ENCODE data around the gene RBPJ. TPM values are rescaled to one million over a fixed set of nuclear protein-coding genes. Genes with fewer than 3 reads are reported as not detected.

RBPJ gene
- total and polyA plus RNA-seq, 2 of the 8 experiments (the other 6 are each of a cell fraction or from before 2014, with no cell fraction given): 65.5 to 217 TPM

GRCh38 chr4:26484032-26484515 is 163.3 kb downstream of the RBPJ start:
- Histone ChIP-seq H3K36me3 (ENCODE audit: control insufficient read depth in 2 of 4, insufficient read depth in 4 of 4, low read length in 3 of 4) (no peaks in the 10 kb centered on the region), H3K27ac (ENCODE audit: low read depth, low read length) (no peak overlapping the region)

More at GRCh38 chr4:26484032-26484515, 163.3 kb downstream of the RBPJ start:
- ChIA-PET POLR2A (ENCODE audit: partially characterized antibody) (no interaction called here), CTCF (ENCODE audit: partially characterized antibody) (interaction anchor here (1.1 to 1.6 kb wide), 4 partner anchors 12 to 236 kb away, joined by 3 to 4 read pairs (median 3); no protein-coding TSS in a partner anchor)
- no peak for DNase-seq (ENCODE audit: low read depth in 1 of 2, low spot score in 2 of 2)
- H3K4me3 ChIP-seq (ENCODE audit: extremely low read depth in 1 of 4, insufficient read depth in 2 of 4, low read depth in 3 of 4, low read length in 4 of 4): no peak overlapping the region
- no peak for FAIRE-seq
- no peak overlapping the region for H3K9ac ChIP-seq (replicated peaks in 1 of 4; ENCODE audit: extremely low read depth in 1 of 4, low read depth in 3 of 4, low read length in 3 of 4)
- WGBS, 2 experiments (ENCODE audit: extremely low coverage in 1 of 2, insufficient coverage in 1 of 2, insufficient read length in 1 of 2, insufficient replicate concordance in 2 of 2, low coverage in 1 of 2, low lambda C conversion rate in 2 of 2, missing lambda C conversion rate in 1 of 2): 81% methylated on average over 2 of the region's 2 CpGs; no CpG with 5 or more reads in 1 of the 2 experiments
- H3K9me3 ChIP-seq (ENCODE audit: insufficient read depth in 2 of 2, low read depth in 1 of 2, low read length in 1 of 2): no peaks in the 10 kb centered on the region
- H3K27me3 ChIP-seq (replicated peaks in 1 of 4; ENCODE audit: control insufficient read depth in 3 of 4, extremely low read depth in 1 of 4, insufficient read depth in 3 of 4, low read length in 3 of 4): no peaks in the 10 kb centered on the region
- H3K79me2 ChIP-seq (ENCODE audit: control insufficient read depth in 1 of 2, insufficient read depth in 2 of 2, low read length in 2 of 2): no peaks in the 10 kb centered on the region
- H2BK20ac ChIP-seq (ENCODE audit: low read length): no peak overlapping the region
- H4K20me1 ChIP-seq (replicated peaks in 1 of 2; ENCODE audit: control insufficient read depth in 1 of 2, insufficient read depth in 2 of 2, low read length in 2 of 2): no peaks in the 10 kb centered on the region
- no peak overlapping the region; the same call in 1 of the 2 replicates for H2AFZ ChIP-seq (ENCODE audit: low read length)
- H3K4me1 ChIP-seq (replicated peaks in 1 of 4; ENCODE audit: control insufficient read depth in 3 of 4, insufficient read depth in 4 of 4, low read length in 3 of 4): no peaks in the 10 kb centered on the region; a peak in 2 of 7 replicates
- H4K8ac ChIP-seq (ENCODE audit: extremely low read depth, insufficient read depth, low read length): no peak overlapping the region
- no peak overlapping the region for H3K14ac ChIP-seq (ENCODE audit: insufficient read length)
- H3K79me1 ChIP-seq (ENCODE audit: low read depth, low read length): no peaks in the 10 kb centered on the region
- H2BK120ac ChIP-seq (replicated peaks; ENCODE audit: low read depth, low read length): no peak overlapping the region
- H3K4ac ChIP-seq (replicated peaks; ENCODE audit: insufficient read length, low read depth, low read length): no peak overlapping the region
- no peak overlapping the region for H3K56ac ChIP-seq (replicated peaks; ENCODE audit: insufficient read length, low read depth, low read length)
- no peak overlapping the region for H3K18ac ChIP-seq (ENCODE audit: extremely low read depth, low read length)
- H4K5ac ChIP-seq (ENCODE audit: insufficient read length, low read depth, low read length): no peak overlapping the region
- no peak overlapping the region for H2BK15ac ChIP-seq (ENCODE audit: low read length)
- H3K23ac ChIP-seq (ENCODE audit: insufficient read length): no peak overlapping the region
- no peak overlapping the region for H2BK12ac ChIP-seq (ENCODE audit: low read depth, low read length)
- TF ChIP-seq NRF1 (IDR thresholded peaks at IDR 0.05; ENCODE audit: low read depth, low read length) (no peak), JUND (IDR thresholded peaks at IDR 0.05; ENCODE audit: low read length) (no peak), ATF3 (IDR thresholded peaks at IDR 0.05; ENCODE audit: insufficient read depth, low read depth, low read length) (no peak), CBX5 (IDR thresholded peaks at IDR 0.05; ENCODE audit: low read depth, low read length) (no peak), EP300 (IDR thresholded peaks at IDR 0.05; ENCODE audit: borderline replicate concordance in 1 of 2, low read depth in 2 of 2, low read length in 2 of 2) (no peak), BACH1 (IDR thresholded peaks at IDR 0.05; ENCODE audit: low read length) (no peak), MAFK (IDR thresholded peaks at IDR 0.05; ENCODE audit: low read depth, low read length) (no peak)
- no peaks in the 10 kb centered on the region for H3K23me2 ChIP-seq (ENCODE audit: low read depth, low read length)
- H2BK5ac ChIP-seq (ENCODE audit: low read depth, low read length): no peak overlapping the region
- H2AK5ac ChIP-seq (ENCODE audit: low read depth, low read length): no peak overlapping the region
- H4K91ac ChIP-seq (replicated peaks; ENCODE audit: insufficient read length, low read length): no peak overlapping the region
- no peak overlapping the region for H3K4me2 ChIP-seq (ENCODE audit: insufficient read depth in 1 of 2, low read depth in 2 of 2, low read length in 2 of 2)

Measured in H1 (cell line).